GDM1 (cell line): Measurements from ENCODE around the gene GJB4.
"Not testable (repeated sequence)": the region's sequence is repeated elsewhere in the genome, so short reads cannot be mapped to it uniquely, and the experiment has no call there.

Experiments
- DNase-seq: peaks from one replicate; lab custom pipeline; 2025; lab: John Stamatoyannopoulos, UW

The GJB4 gene

DNA sequence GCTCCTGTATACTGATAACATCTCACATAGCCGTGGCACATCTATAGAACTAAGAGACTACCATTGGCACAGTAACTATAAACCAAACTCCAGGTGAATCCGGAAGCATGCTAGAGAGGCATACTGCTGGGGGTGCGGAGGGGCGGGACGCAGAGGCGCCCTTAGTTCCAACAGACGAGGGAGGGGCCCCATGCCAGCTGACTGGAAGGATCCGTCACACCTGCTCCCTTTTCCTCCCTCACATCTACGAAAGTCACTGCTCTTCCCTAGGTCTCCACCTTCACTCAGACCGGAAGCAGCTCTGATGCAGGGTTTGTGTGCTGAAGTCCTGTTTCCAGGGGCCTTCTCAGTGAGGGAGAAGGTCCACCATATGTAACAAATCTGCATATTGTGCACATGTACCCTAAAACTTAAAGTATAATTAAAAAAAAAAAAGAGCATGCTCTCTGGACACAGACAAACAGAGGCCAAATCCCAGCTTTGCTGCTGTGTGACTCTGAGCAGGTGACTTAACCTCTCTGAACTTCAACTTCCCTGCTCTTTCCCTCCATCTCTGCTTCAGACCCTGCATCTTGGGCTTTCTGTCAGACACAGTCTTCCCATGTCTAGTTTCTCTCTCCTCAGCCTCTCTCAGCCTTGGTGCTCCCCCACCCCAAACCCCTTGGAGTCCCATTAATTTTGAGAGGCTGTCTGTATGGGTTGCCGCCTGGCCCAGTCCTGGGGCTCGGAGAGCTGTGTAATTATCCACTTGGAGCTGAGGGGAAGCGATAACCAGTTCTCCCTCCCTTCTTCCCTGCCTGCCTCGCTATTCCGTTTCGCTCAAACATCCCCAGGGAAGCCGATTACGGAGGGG lies 12.5 kb upstream of the GJB4 start:
- no peak for DNase-seq

GRCh38 chr1:34747638-34747941 lies 11.9 kb upstream of the GJB4 start:
- no peak for DNase-seq

GRCh38 chr1:34749992-34750391 lies 9.5 kb upstream of the GJB4 start:
- no peak for DNase-seq

DNA sequence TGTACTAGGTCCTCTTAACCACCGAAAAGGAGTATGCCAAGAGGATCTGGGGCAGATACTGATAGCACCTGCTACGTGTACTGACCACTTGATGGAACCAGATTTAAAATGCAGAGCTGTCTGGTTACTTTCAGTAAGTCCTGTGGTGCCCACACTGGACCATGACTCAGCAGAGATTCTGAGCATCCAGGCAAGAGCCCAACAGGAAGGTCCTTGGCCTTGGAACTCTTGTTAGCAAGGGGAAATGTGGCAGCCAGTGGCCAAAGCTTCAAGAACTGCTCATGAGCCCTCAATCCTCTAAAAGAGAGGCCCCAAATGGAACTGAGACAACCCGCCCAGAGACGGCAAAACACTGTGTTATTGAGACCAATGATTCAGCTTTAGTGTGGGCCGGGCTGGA lies 8.9 kb upstream of the GJB4 start:
- no peak for DNase-seq

GRCh38 chr1:34753163-34753562 lies 6.4 kb upstream of the GJB4 start:
- no peak for DNase-seq

DNA sequence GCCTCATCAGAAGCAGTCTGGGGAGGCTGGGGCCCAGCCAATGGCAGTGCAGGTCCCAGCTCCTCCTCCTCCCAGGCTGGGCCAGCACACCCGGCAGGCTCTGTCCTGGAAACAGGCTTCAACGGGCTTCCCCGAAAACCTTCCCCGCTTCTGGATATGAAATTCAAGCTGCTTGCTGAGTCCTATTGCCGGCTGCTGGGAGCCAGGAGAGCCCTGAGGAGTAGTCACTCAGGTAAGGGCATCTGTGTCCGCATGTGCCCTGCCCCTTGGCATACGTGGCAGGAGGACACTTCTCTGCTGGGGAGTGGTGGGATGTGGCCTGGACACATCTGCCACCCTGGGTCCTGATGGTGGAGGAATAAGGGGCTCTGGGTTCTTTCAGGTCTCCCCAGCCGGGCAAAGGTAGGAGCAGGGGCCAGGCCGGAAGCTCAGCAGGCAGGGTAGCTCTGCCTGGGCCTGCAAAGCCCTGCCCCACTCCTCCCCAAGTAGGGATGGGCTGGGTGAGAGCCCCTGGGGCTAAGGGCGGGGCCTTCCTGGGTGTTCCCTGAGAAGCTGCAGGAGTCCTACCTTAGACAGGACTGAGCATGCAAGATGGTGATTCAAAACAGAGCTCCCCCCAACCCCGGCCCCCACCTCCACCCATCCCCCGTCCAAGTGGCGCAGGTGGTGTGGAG lies 4.4 kb upstream of the GJB4 start, which contains the start of gene GJB5:
Gene GJB5 (plus strand): TSS at position 84 of the 674 bp plus-strand sequence. CDS start 2,284 bp downstream, outside the sequence.
- no peak for DNase-seq

DNA sequence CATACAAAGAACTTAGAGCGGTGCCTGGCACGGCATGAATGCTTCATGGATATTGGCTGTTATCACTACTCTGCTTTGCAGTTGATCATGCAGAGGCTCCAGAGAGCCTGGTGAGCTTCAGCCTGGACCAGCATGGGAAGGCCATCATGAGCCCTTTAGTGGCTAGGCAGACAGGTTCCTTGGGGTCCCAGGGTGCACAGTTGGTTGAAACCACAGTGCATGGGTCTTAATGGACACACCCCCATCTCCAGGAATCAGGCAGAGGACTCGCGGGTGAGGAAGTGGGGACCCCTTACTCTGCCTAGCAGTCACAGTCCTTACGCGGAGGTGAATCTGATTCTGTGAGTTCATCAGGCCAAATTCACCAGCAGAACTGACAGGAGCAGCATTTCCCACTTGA lies 3.6 kb upstream of the GJB4 start:
- no peak for DNase-seq

DNA sequence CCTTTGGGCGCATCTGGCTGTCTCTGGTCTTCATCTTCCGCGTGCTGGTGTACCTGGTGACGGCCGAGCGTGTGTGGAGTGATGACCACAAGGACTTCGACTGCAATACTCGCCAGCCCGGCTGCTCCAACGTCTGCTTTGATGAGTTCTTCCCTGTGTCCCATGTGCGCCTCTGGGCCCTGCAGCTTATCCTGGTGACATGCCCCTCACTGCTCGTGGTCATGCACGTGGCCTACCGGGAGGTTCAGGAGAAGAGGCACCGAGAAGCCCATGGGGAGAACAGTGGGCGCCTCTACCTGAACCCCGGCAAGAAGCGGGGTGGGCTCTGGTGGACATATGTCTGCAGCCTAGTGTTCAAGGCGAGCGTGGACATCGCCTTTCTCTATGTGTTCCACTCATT lies 2.2 kb upstream of the GJB4 start:
- DNase-seq, result no peak

DNA sequence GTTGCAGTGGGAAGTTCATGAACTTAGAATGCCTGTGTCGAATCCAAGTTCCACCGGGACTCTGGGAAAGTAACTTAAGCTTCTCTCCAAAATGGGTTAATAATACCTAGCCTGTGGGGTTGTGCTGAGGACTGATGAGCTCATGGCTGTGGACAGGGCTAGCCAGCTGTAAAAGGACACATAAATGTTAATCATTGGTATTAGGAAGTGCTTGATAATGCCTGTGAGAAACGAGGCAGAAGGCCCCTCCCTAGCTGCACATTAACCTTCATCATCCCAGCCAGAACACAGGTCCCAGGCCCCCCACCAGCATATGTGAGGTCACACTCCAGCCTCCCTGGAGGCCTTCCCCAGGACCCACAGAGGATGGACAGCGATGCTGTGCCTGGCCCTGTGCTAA lies 789 bp upstream of the GJB4 start:
- no peak for DNase-seq

DNA sequence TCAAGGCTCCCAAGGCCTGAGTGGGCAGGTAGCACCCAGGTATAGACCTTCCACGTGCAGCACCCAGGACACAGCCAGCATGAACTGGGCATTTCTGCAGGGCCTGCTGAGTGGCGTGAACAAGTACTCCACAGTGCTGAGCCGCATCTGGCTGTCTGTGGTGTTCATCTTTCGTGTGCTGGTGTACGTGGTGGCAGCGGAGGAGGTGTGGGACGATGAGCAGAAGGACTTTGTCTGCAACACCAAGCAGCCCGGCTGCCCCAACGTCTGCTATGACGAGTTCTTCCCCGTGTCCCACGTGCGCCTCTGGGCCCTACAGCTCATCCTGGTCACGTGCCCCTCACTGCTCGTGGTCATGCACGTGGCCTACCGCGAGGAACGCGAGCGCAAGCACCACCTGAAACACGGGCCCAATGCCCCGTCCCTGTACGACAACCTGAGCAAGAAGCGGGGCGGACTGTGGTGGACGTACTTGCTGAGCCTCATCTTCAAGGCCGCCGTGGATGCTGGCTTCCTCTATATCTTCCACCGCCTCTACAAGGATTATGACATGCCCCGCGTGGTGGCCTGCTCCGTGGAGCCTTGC lies 1.7 kb downstream of the GJB4 start:
- no peak for DNase-seq

GRCh38 chr1:34761776-34762307 lies 2.3 kb downstream of the GJB4 start:
- no peak for DNase-seq

GRCh38 chr1:34762474-34763141 lies 3.1 kb downstream of the GJB4 start:
- no peak for DNase-seq

- DNase-seq, result no peak
These were observed 3.7 kb downstream of the GJB4 start for GRCh38 chr1:34763142-34763781.

DNA sequence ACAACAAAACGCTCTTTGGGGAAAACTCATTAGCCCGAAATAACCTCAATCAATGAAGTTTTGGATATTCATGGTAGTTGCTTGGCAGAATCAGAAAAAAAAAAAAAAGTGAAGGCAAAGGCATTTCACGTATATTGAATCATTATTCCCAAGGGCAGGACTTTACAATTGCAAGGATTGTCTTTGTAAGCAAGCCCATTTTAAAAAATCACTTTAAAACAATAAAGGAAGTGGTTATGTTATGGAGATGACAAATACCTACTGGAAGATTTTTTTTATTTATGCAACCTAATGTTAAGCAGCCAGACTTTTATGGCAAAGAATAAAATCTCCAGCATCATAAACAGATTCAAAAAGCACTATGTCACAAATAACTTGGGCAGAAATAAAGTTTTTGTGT lies 9.3 kb downstream of the GJB4 start:
- no peak for DNase-seq

GRCh38 chr1:34770891-34771504 lies 11.5 kb downstream of the GJB4 start:
- DNase-seq, result no peak

DNA sequence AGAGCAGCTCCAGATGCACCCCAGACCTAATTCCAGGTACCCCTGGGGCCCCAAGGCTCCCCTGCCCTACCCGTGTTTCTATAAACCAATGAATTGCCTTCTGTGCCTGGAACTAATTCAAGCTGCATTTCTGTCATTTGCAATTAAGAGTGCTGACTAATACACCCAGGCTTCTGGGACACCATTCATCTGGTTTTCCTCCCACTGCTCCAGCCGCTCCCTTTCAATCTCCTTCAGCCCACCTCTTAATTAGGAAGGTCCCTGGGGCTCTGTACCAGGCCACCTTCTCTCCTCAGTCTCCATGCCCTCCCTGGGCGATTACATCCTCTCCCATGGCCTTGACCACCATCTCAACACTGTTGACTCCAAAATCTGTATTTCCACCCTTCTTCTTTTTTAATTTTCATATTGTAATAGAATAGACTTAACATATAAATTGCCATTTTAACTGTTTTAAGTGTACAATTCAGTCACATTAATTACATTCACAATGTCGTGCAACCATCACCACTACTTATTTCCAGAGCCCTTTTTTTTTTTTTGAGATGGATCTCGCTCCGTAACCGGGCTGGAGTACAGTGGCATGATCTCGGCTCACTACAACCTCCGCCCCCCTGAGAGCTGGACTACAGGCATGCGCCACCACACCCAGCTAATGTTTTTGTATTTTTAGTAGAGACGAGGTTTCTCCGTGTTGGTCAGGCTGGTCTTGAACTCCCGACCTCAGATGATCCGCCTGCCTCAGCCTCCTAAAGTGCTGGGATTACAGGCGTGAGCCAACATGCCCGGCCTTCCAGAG lies 12.2 kb downstream of the GJB4 start:
- DNase-seq, result no peak

GRCh38 chr1:34773114-34773513 lies 13.6 kb downstream of the GJB4 start:
- DNase-seq, result not testable (repeated sequence)

DNA sequence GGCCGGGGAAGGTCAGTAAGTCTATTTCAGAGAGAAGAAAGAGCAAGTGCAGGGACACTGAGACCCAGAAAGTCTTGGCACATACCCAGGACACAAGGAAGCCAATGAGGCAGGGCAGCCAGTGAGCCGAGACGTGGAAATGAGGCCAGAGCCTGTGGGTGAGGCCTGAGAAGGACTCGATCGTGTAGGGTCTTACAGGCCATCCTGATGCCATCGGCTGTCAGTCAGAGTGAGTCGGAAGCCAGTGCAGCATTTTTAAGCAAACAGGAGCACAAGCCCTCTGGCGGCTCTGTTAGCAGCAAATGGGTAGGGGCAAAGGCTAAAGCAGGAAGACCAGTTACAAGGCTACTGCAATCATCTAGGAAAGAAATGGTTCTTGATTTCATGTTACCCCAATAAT lies 15.4 kb downstream of the GJB4 start:
- no peak for DNase-seq

GRCh38 chr1:34776911-34777310 lies 17.4 kb downstream of the GJB4 start:
- DNase-seq, result no peak

DNA sequence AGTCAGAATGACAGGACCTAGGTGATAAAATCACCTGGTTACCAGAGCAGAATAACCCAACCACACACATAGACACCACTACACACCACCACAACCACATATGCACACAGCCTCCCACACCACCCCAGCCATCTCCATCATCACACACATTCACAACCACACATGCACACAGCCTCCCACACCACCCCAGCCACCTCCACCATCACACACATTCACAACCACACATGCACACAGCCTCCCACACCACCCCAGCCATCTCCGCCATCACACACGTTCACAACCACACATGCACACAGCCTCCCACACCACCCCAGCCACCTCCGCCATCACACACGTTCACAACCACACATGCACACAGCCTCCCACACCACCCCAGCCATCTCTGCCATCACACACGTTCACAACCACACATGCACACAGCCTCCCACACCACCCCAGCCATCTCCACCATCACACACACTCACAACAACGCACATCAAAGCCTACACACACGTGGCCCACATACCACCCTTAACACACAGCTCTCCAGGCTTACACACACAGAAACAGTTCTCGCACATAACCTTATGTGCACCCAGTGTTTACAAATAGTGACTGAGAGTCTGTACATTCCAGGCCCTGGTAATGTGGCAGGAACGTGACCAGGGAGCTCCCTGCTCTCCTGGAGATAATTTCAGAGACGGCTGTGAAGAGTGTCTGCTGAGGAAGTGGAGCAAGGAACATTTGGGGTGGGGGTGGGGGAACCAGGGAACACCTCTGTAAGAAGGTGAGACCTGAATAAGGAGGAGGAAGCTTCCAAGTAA lies 18.2 kb downstream of the GJB4 start:
- DNase-seq, result no peak
